Measurements from ENCODE around the gene HMGN5. TPM values are rescaled to one million over a fixed set of nuclear protein-coding genes. Genes with fewer than 3 reads are reported as not detected.
A peak's percentile ranks its signal among the peaks of the same experiment; 100 is the strongest.

Gene HMGN5, protein sequence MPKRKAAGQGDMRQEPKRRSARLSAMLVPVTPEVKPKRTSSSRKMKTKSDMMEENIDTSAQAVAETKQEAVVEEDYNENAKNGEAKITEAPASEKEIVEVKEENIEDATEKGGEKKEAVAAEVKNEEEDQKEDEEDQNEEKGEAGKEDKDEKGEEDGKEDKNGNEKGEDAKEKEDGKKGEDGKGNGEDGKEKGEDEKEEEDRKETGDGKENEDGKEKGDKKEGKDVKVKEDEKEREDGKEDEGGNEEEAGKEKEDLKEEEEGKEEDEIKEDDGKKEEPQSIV
- total RNA-seq (2014; rRNA removed; shearing (Covaris generic)): 1.2 and 3.4 TPM in 2 replicates

DNA sequence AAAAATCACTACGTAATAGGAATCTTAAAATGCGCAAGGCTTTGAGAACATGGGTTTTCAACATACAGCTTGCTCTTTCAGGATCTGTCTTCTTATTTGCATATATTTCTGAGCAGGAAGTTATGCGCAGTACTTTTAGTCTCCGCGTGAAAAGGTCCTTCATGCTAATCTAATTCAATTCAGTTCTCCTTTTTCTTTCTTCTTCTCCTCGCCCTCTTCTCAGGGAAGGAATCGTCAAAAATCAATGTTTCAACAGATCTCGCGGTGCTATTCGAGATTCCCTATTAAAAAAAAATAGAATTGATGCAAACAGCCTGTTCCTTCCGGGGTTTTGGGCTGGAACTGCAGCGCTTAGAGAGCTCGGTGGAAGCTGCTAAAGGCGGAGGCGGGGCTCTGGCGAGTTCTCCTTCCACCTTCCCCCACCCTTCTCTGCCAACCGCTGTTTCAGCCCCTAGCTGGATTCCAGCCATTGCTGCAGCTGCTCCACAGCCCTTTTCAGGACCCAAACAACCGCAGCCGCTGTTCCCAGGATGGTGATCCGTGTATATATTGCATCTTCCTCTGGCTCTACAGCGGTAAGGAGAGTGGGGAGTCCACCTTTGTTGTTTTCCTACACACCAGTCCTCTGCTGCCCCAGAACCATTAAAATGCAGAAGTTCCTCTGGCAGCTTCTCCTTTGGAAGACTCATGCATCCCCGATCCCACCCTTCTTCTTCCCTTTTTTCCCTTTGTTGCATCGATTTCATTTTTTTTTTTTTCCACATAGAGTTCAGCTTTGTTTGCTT lies at the start of gene HMGN5, which contains the start of gene SH3BGRL:
TSS of gene HMGN5 (minus strand) at position 243 of the 785 bp plus-strand sequence. CDS start 80,364 bp downstream, outside the sequence.
TSS of gene SH3BGRL (plus strand) at position 432 of the 785 bp plus-strand sequence. CDS start at position 531, 99 bp downstream.
- peak; percentile 86 for DNase-seq (ENCODE audit: low read depth)

DNA sequence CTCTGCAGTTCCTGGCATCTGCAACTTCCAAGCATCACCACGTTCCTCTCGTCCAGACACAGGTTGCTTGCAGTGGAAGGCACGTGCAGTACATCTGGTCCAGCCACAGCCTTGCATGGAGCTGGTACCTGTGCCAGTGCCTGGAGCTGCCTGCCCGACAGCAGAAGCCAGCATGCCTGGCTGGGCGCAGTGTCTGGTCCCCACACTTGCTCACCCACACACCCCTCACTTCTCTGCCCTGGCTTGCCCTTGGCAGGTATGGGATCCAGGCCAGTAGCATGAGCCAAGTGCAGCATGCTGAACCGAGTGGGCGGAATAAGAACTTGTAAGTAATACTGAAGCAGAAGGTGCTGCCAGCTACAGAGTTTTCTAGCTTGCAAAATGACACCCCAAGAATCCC lies 40.0 kb upstream of the HMGN5 start:
- no peak for DNase-seq (ENCODE audit: low read depth)

DNA sequence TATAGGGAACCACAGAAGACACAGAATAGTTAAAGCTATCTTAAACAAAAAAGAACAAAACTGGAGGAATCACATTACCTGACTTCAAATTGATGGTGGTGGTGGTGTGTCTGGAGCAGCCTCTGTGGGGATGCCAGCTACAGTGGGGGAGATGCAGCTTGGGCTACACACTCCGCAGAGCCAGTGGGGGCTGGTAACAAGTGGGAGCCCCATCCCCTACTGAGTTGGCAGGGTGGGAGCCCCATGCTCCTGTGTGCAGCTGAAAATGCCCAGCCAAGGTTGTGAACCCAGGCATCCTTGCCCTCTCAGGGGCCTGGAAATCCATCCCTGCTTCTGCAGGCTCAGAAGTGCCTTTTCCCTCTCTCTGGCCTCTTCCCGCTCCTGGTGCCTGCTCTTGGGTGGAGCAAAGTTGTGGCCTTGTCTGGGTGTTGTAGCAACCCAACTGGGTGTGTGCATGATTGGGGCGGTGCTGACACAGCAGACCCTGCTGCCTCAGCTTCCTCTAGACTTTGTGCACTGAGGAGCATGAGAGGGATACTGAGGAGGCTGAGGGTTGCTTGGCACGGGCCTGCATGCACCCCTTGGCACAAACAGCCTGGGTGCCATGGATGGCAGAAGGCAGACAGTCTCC lies 39.1 kb upstream of the HMGN5 start:
- no peak for DNase-seq (ENCODE audit: low read depth)

DNA sequence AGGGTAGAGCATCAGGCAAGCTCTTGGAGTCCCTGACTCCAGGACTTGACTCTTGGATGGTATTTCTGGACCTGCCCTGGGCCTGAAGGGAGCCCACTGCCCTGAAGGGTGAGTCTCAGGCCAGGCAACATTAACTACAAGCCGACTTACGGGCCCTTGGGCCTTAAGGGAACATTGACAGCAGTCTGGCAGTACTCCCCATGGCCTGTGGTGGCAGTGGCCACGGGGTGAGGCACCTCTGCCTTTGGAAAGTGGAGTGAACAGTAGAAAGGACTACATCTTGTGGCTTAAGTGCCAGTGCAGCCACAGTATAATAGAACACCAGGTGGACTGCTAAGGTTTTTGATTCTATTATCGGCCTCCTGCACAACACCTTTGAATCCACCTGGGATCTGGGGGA lies 36.5 kb upstream of the HMGN5 start:
- no peak for DNase-seq (ENCODE audit: low read depth)

DNA sequence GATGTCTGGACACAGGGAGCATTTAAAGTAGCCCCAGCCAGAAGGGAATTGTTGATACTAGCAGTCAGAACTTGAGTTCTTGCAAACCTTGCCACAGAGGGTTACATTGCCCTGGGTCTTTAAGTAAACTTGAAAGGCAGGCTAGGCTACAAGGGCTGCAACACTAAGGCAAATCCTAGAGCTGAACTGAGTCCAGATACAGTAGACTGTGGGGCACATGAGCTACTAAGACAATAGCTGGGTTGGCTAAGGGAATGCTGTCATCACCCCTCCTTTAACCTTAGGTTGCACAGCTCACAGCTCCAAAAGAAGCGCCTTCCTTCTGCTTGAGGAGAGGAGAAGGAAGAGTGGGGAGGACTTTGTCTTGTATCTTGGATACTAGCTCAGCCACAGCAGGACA lies 35.8 kb upstream of the HMGN5 start:
- no peak for DNase-seq (ENCODE audit: low read depth)

DNA sequence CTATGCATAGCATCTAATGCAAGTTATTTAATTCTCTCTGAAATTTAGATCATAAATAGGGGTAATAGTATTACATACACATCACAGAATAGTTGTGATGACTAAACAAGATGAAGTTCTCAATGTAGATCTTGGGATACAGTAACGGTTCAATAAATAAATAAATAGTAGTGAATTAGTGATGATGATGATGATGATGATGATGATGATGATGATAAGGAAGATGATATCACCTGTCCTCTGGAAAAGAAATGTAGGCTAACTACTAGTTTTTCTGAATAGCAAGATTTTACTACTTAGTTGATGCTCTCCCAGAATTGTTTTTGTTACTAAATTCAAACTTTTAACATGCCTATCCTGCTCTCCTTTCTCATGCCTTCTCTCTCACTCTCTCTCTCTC lies 30.5 kb upstream of the HMGN5 start:
- DNase-seq (ENCODE audit: low read depth): no peak

DNA sequence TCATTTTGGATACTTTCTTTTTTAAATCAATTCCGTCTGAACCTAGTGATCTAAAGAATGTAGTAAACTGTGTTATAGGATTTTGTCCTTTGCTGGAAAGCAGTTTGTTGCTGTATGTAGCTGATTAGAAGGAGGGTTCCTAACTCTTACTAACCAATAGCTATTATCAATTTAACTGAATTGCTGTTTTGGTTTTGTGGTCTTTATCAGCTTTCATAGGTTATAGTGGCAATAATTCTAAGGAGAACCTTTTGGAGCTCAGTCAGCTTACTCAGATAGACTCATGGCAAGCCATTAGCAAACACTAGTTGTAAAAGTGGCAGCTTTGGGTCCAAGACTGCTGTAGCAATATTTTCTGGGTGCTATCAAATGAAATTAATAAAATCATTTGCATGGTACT lies 29.8 kb upstream of the HMGN5 start:
- DNase-seq (ENCODE audit: low read depth): no peak

DNA sequence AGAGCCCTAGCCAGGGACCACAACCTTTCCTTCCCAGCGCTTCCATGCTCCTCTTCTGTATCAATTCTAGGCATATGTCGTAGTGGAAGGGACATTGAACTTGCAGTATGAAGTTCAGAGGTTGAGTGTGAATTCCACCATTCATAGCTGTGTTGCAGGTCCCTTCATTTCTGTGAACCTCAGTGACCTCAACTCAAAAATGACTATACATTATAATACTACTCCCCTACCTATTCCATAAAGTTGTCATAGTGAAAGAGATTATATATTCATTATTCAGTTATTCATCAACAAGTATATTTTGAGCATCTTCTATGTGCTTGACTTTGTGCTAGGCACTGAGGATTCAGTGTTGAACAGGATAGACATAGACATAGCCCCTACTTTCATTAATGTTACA lies 28.2 kb upstream of the HMGN5 start:
- no peak for DNase-seq (ENCODE audit: low read depth)

DNA sequence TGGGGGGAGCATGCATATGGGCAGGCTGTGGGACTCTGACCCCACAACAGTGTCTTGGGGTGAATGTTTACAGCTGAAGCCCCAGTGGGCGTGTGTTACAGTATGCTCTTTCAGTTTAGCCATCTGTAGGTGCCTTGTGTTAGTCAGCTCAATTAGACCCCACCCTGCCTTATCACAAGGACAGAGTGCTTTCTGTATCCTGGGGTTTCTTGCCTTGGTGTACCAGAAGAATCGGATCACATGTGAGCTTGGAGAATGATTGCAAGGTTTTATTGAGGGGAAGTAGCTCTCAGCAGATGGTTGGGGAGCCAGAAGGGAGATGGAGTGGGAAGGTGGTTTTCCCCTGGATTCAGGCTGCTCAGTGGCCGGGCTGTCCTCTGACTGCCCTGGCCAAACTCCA lies 27.5 kb upstream of the HMGN5 start:
- DNase-seq (ENCODE audit: low read depth): peak; percentile 0

DNA sequence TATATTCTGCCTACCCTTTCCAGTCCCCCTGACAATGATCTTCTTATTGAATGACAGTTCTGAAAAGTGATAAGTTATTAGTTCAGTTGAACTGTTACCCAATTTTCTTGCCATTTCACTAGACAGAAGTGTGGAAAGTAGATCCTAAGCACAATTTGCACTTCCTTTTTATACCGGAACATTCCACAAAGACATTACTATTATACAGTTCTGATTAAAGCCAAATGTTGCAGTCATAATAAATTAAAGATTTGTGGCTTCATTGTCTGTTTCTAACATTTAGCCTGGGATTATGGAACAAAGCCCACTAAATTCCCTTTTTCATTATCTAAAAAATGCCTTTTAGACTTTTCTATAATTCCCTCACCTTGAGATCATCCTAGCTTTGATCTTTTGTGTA lies 14.0 kb upstream of the HMGN5 start:
- no peak for DNase-seq (ENCODE audit: low read depth)

DNA sequence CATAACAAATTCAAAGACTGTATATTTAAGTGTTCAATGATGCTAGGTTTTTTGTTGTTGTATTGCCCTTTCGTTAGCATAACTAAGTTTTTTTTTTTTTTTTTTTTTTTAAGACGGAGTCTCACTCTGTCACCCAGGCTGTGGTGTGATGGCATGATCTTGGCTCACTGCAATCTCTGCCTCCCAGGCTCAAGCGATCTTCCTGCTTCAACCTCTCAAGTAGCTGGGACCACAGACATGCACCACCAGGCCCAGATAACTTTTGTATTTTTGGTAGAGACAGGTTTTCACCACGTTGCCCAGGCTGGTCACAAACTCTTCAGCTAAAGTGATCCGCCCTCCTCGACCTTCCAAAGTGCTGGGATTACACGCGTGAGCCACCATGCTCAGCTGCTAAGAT lies 7.2 kb upstream of the HMGN5 start:
- DNase-seq (ENCODE audit: low read depth): no peak

DNA sequence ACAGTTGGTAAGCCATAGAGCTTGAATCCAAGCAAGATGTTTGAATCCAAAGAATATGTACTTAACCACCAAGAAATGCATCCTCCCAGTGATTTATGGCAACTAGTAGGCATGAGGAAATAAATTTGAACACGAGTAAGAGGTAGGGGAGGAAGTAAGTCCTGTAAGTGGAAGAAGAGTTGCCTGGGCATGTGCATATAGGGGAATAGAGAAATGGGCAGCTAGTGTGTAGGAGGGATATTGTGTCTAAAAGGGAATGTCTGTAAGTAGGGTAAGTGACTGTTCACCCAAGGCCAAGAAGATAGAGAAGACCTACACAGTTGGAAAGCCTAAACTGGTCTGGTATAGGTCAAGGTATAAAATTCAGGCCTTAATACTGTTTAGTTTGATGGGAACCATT lies 4.8 kb upstream of the HMGN5 start:
- DNase-seq (ENCODE audit: low read depth): no peak

DNA sequence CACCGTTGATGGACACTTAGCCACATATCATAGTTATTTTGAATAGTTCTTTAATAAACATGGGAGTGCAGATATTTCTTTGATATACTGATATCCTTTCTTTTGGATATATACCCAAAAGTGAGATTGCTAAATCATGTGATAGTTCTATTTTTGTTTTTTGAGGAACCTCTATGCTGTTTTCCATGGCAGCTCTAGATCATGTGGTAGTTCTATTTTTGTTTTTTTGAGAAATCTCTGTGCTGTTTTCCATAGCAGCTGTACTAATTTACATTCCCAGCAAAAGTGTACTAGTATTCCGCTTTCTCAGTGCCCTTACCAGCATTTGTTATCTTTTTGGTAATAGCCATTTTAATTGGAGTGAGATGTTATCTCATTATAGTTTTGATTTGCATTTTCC lies 3.8 kb upstream of the HMGN5 start:
- DNase-seq (ENCODE audit: low read depth): no peak

DNA sequence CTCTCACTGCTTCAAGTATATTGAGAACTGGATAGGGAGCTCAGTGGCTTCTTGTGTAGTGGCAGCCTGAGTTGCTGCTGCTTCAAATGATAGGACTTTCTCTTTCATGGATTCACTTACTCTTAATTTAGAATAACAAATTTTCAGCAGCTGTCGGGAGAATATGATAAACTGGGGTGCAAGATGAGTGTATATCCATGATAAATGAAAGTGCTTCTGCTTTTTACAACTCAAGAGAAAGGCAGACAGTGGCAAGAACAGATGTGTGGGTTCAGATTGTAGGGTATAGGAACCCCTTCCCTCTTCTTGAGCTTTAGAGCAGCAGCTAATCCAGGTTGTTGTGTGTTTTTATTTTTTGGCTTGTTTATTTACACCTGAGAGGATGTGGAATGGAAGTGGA lies 1.2 kb upstream of the HMGN5 start:
- no peak for DNase-seq (ENCODE audit: low read depth)

DNA sequence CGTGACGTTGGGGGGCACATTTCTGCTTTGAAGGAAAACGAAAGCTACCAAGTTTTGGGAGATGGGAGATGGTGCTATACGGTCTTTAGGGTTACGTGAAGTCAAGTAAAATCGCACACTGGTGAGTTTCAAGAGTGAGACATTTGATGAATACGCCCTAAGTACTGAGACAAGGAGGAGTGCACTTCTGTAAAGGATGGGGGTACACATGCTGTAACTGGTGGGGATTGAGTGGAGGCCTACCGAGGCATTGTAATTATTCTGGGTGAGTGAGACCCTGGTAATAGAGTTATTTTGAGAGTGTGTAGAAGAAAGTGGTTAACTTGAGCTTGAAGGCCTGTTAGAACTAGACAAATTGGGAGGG lies 725 bp upstream of the HMGN5 start:
- peak; percentile 4 for DNase-seq (ENCODE audit: low read depth)

DNA sequence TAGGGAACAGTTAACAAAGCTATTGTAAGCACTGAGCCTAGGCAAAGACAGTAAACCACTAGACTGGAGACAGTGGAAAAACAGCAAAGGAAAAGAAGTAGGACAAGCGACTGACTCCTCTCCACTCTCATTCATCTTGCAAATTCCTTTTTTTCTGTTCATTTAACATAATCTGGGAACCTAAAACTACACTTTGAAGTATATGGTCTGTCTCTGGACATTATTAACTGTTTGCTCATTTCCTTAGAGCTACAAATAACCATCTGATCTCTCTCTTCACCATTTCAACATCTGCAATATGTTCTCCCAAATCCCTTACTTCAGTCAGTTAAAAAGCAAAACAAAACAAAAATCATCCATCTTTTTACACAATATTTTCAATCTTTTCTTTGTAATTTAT lies 642 bp downstream of the HMGN5 start:
- DNase-seq (ENCODE audit: low read depth): no peak

DNA sequence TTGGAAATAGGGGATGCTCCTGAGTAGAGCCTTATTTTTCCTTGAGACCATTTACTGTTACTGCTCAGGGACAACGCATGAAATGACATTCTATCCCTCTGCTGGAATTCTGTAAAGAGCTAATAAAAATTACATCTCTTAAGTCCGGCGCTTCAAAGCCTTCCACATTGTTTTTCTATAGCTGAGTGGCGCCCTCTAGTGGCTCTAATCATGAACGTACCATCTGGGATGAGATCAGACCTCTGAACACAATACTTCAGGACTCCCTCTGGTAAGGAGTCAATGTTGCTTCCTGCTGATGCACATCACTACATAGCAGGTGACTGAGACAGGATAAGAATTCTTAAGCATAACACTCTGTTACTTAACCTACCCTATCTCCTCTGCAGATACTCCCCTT lies 6.0 kb downstream of the HMGN5 start:
- DNase-seq (ENCODE audit: low read depth): peak; percentile 48

DNA sequence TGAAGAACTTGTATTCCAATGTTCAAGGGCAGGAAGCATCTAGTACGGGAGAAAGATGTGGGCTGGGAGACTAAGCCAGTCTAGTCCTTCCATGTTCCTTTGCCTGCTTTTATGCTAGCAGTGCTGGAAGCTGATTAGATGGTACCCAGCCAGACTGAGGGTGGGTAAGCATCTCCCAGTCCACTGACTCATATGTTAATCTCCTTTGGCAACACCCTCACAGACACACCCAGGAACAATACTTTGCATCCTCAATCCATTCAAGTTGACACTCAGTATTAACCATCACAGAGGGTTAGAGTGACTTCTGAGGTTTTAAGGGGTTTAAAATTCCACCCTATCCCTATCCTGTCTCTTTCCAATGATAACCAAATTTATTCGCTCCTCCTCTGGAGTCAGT lies 6.5 kb downstream of the HMGN5 start:
- DNase-seq (ENCODE audit: low read depth): no peak

DNA sequence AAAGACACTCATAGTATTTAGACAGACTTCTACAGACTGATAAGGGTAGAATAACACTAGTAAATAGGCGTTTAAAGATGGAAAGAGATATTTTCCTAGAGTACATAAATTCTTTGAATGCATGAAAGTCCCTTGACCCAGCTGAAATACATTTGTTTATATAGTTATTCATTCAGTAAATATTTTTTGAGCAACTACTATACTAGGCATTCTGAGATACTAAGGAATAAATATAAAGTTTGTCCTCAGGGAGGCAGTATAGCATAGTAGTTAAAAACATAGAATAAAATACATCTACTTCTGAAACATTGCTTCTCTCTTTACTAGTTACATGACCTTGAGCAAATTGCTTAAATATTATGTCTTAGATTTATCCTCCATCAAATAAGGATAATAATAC lies 27.4 kb downstream of the HMGN5 start:
- DNase-seq (ENCODE audit: low read depth): peak; percentile 4

DNA sequence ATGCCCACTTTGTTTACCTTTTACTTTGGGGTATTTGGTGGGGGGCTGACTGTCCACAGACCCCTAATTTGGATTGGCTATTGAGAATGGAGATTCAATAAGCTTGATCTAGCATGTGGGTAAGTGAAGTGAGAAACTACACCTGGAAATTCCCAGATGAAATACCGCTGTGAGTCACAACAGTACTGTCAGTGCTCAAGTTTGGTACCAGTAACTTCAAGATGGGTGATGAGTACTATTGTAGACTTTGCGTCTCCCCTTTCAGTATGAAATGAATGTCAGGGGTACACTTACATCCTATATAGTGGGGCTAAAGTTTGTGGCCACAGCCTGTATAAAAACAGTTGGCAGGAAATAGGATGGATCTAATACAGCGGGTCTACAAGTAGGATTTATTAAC lies 33.3 kb downstream of the HMGN5 start:
- DNase-seq (ENCODE audit: low read depth): no peak

DNA sequence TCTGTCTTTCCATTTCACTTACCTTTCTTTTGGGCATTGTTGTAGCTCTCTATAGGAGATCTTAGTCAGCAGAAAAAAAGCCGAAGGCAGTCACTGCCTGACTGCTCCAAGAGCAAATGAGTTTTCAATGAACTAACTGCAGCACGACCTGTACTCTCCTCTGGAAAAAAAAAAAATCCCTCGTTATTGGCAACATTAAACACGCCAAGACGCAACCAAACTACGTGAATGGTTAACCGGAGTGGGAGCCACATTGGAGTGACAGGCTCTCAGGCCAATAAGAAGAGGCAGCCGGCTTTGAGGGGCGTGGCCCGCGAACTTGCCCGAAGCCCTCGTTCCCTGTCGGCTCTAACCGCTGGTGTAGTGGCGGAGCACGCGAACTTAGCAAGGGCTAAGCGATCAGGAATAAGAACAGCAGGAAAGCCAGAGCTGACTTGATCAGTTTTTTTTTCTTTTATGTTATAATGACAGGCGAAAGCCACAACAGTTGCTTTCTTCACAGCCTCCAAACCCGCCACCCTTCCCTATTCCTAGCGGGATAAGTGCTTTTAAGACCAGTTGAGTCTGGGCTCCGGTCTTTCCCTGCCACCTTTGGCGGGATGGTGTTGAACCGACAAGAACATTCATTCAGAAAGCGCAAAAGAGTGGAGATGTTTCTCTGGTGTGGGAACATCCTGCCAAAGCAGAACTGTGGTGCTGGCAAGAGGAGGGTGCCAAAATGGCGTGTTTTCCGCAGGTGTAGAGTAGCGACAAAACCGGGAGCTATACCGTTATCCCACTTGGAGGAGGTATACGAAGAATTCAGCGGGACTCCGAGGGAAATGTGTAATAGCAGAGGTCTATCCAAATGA lies 80.0 kb downstream of the HMGN5 start:
- peak; percentile 90 for DNase-seq (ENCODE audit: low read depth)

DNA sequence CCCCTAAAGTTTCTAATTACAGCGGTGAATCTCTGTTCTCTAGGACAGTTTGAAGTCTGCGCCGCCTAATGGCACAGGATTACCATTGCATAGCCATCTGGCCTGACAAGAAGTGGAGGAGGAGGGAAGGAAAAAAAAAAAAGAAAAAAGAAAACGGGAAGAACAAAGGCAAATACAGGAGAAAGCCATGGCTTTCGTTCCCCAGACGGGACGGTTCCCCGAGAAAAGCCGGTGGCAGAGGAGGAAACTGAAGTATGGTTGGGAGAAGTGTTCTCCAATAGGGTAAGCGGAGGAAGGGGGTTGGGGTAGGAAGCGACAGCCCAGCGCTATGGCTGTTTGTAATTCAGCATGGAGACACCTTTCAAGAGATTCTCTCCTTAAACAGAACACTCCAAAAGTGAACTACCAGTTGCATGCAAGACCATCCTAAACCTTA lies 80.8 kb downstream of the HMGN5 start:
- DNase-seq (ENCODE audit: low read depth): peak; percentile 52

Data from RPMI7951 (cell line).